C4-2B (cell line): Measurements from ENCODE around the gene FSTL4.

ENCODE experiments used
- CTCF ChIP-seq: fragments of 450-650 bp; conservative IDR thresholded peaks from 2 replicates; pipeline ENCODE4 v1.5.1; 2017; ENCODE audit warnings: mild to moderate bottlenecking
- ZFX ChIP-seq: fragments of 450-650 bp; IDR thresholded peaks from 2 replicates; pipeline ENCODE4 v1.6.1; 2017

GRCh38 chr5:133404724-133405123, 207.6 kb downstream of the FSTL4 start:
- TF ChIP-seq CTCF (no peak; the same call in 1 of the 2 replicates), ZFX (no peak)
